HG02870 (cell line): ENCODE results near the gene PLEKHM2.
"Not testable (repeated sequence)": the region's sequence is repeated elsewhere in the genome, so short reads cannot be mapped to it uniquely, and the experiment has no call there.

ENCODE experiments used
- ATAC-seq: cut with Tn5 transposase; IDR thresholded peaks from one replicate; pipeline ENCODE4 v1.9.1; 2021; ENCODE audit warnings: mild to moderate bottlenecking, moderate library complexity; ENCODE audit not compliant: unreplicated experiment

Gene PLEKHM2

GRCh38 chr1:15684042-15684461 lies at the start of gene PLEKHM2:
PLEKHM2 (plus strand) TSS chr1:15684320; CDS start chr1:15684559, 239 bp downstream.
- ATAC-seq, result no peak

GRCh38 chr1:15636436-15636835 lies 47.7 kb upstream of the PLEKHM2 start:
- ATAC-seq, result no peak

GRCh38 chr1:15637826-15638225 lies 46.3 kb upstream of the PLEKHM2 start:
- no peak for ATAC-seq

- ATAC-seq, result no peak
Measured at GRCh38 chr1:15639262-15639661, 44.9 kb upstream of the PLEKHM2 start.

- ATAC-seq, result no peak
Measured at GRCh38 chr1:15639931-15640330, 44.2 kb upstream of the PLEKHM2 start.

GRCh38 chr1:15640667-15641066 lies 43.5 kb upstream of the PLEKHM2 start:
- ATAC-seq, result no peak

GRCh38 chr1:15649937-15650336 lies 34.2 kb upstream of the PLEKHM2 start:
- no peak for ATAC-seq

GRCh38 chr1:15650433-15650832 lies 33.7 kb upstream of the PLEKHM2 start:
- no peak for ATAC-seq

- ATAC-seq, result not testable (repeated sequence)
Measured at GRCh38 chr1:15652130-15652529, 32.0 kb upstream of the PLEKHM2 start.

- no peak for ATAC-seq
Measured at GRCh38 chr1:15654091-15654690, 29.9 kb upstream of the PLEKHM2 start.

- no peak for ATAC-seq
Measured at GRCh38 chr1:15656464-15656863, 27.7 kb upstream of the PLEKHM2 start.

- no peak for ATAC-seq
Measured at GRCh38 chr1:15657021-15657420, 27.1 kb upstream of the PLEKHM2 start.

- no peak for ATAC-seq
Measured at GRCh38 chr1:15660151-15660550, 24.0 kb upstream of the PLEKHM2 start.

- no peak for ATAC-seq
Measured at GRCh38 chr1:15662477-15662876, 21.6 kb upstream of the PLEKHM2 start.

GRCh38 chr1:15663925-15664324 lies 20.2 kb upstream of the PLEKHM2 start:
- no peak for ATAC-seq

- no peak for ATAC-seq
Measured at GRCh38 chr1:15667362-15667761, 16.8 kb upstream of the PLEKHM2 start.

- ATAC-seq, result no peak
Measured at GRCh38 chr1:15668089-15668754, 15.9 kb upstream of the PLEKHM2 start.

GRCh38 chr1:15669074-15669473 lies 15.0 kb upstream of the PLEKHM2 start:
- no peak for ATAC-seq

GRCh38 chr1:15669864-15670263 lies 14.3 kb upstream of the PLEKHM2 start:
- ATAC-seq, result no peak

- no peak for ATAC-seq
Measured at GRCh38 chr1:15671430-15671829, 12.7 kb upstream of the PLEKHM2 start.

GRCh38 chr1:15674386-15675159 lies 9.5 kb upstream of the PLEKHM2 start:
- no peak for ATAC-seq

GRCh38 chr1:15676010-15676409 lies 8.1 kb upstream of the PLEKHM2 start:
- no peak for ATAC-seq
